LNCaP clone FGC (cell line): Measurements from ENCODE around the gene SSBP2.

ENCODE experiments used
- DNase-seq: peaks from one replicate; pipeline ENCODE4 v3.0.0-alpha.2; 2011; ENCODE audit warnings: low read depth
- H3K4me3 ChIP-seq: 2 replicates; pipeline ENCODE4 v1.5.1; 2011; ENCODE audit warnings: mild to moderate bottlenecking, low read depth, low read length, control low read depth
- CTCF ChIP-seq: IDR thresholded peaks from 2 replicates; pipeline ENCODE4 v1.5.1; 2012; ENCODE audit warnings: mild to moderate bottlenecking; ENCODE audit not compliant: control insufficient read depth, insufficient read depth; ENCODE audit errors: extremely low read depth

Gene SSBP2

GRCh38 chr5:81393430-81393782 is 357.5 kb downstream of the SSBP2 start:
- no peak for DNase-seq
- H3K4me3 ChIP-seq: no peak overlapping the region

GRCh38 chr5:81389025-81389424 is 361.9 kb downstream of the SSBP2 start:
- no peak for TF ChIP-seq CTCF
- DNase-seq: no peak
- H3K4me3 ChIP-seq: no peak overlapping the region

More at GRCh38 chr5:81393430-81393782, 357.5 kb downstream of the SSBP2 start:
- no peak for TF ChIP-seq CTCF

GRCh38 chr5:81388169-81388568 is 362.7 kb downstream of the SSBP2 start:
- TF ChIP-seq CTCF: no peak
- H3K4me3 ChIP-seq: no peak overlapping the region

GRCh38 chr5:81383867-81384266 is 367.0 kb downstream of the SSBP2 start:
- TF ChIP-seq CTCF: no peak
- DNase-seq: no peak
- H3K4me3 ChIP-seq: no peak overlapping the region

More at GRCh38 chr5:81388169-81388568, 362.7 kb downstream of the SSBP2 start:
- no peak for DNase-seq

GRCh38 chr5:81371354-81371876 is 379.5 kb downstream of the SSBP2 start:
- no peak overlapping the region for H3K4me3 ChIP-seq
- DNase-seq: no peak
- TF ChIP-seq CTCF: no peak

- H3K4me3 ChIP-seq: no peak overlapping the region
- TF ChIP-seq CTCF: no peak
- DNase-seq: no peak
Observed at GRCh38 chr5:81370912-81371311, 380.0 kb downstream of the SSBP2 start.

GRCh38 chr5:81365541-81365940 is 385.4 kb downstream of the SSBP2 start:
- no peak for TF ChIP-seq CTCF
- no peak overlapping the region for H3K4me3 ChIP-seq
- DNase-seq: no peak
